Breast epithelium (tissue), 4 donors: Measurements from ENCODE around the gene CAPN1. TPM values are rescaled to one million over a fixed set of nuclear protein-coding genes. Genes with fewer than 3 reads are reported as not detected.

ENCODE experiments used
- DNase-seq, 2 donors: peaks; one replicate each; pipeline ENCODE4 v3.0.0-alpha.2; 2019; ENCODE audit warnings: low spot score in 2 of 2
- H3K27ac ChIP-seq, 2 donors: fragments of 200-600 bp; sonication (generic) in 1 of 2; one replicate each; pipeline ENCODE4 v1.5.1; 2016 to 2019; ENCODE audit warnings: mild to moderate bottlenecking in 1 of 2
- H3K27me3 ChIP-seq, 2 donors: fragments of 200-600 bp; sonication (generic) in 1 of 2; one replicate each; pipeline versions ENCODE4 v1.5.1 to v1.6.0; 2017 to 2019; ENCODE audit warnings: control low read depth in 1 of 2, mild to moderate bottlenecking in 1 of 2
- H3K36me3 ChIP-seq: fragments of 200-600 bp; one replicate; pipeline ENCODE4 v1.5.1; 2019
- H3K4me1 ChIP-seq, 2 donors: fragments of 200-600 bp; sonication (generic); one replicate each; pipeline ENCODE4 v1.5.1; 2016 to 2019; ENCODE audit warnings: control low read depth in 1 of 2
- H3K4me3 ChIP-seq, 3 donors: fragments of 200-600 bp; sonication (generic); 1 replicate in 2 of 3; 2 replicates in 1 of 3; pipeline ENCODE4 v1.5.1; 2016 to 2019; ENCODE audit warnings: mild to moderate bottlenecking in 3 of 3, moderate library complexity in 2 of 3
- H3K9me3 ChIP-seq, 2 donors: fragments of 200-600 bp; sonication (generic) in 1 of 2; one replicate each; pipeline ENCODE4 v1.5.1; 2016 to 2019; ENCODE audit warnings: control low read depth in 1 of 2
- CTCF ChIP-seq, 3 donors: fragments of 450-650 bp; IDR thresholded peaks; one replicate each; pipeline ENCODE4 v1.5.1; 2016 to 2017; ENCODE audit warnings: antibody characterized with exemption in 3 of 3, mild to moderate bottlenecking in 3 of 3, moderate library complexity in 3 of 3
- POLR2A ChIP-seq: fragments of 450-650 bp; IDR thresholded peaks from one replicate; pipeline ENCODE4 v1.6.1; 2016; ENCODE audit warnings: antibody characterized with exemption, mild to moderate bottlenecking, moderate library complexity
- POLR2AphosphoS5 ChIP-seq, 3 donors: sonication (generic); formaldehyde crosslinking; IDR thresholded peaks; one replicate each; pipeline ENCODE4 v1.6.1; 2017; ENCODE audit warnings: antibody characterized with exemption in 3 of 3
- intact Hi-C: fragments of 100-400 bp; cut with DNase I; formaldehyde crosslinking; loops from one replicate; pipeline ENCODE4 v1.15.1; 2023; ENCODE audit warnings: low total_unique reads
- total RNA-seq, 3 donors: library from RNA; depleted of rRNA; stranded (reverse); fragments of >200 nt; gene quantifications; one replicate each; pipeline ENCODE4 v1.1.0, GENCODE V29; 2016

Gene CAPN1
- total RNA-seq, 3 donors from 2014 or later = 112 to 167 (median 140) TPM

GRCh38 chr11:65217441-65218423 lies 36.0 kb downstream of the CAPN1 start:
- H3K9me3 ChIP-seq = no peaks in the 10 kb centered on the region
- DNase-seq = no peak
- no peak for TF ChIP-seq POLR2A
- TF ChIP-seq POLR2AphosphoS5 (IDR thresholded peaks at IDR 0.05) = no peak
- TF ChIP-seq CTCF (IDR thresholded peaks at IDR 0.05) = no peak

DNA sequence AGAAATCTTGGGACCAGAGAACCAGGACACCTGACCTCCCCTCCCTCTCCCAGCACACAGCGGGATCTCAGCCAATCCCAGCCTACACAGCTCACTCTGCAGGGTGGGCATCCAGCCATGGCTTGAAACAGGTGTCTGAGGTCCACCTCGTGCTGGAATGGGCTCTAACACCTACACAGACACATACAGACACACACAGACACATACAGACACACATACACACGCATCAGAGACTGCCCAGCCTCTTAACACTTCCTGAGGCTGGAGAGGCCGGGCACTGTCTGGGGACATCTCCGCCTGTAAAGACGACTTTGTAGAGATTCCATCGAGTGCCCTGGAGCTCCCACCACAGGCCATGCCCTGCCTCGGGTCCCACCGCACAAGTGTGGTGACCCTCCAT lies 36.7 kb downstream of the CAPN1 start:
- Histone ChIP-seq H3K4me3 (no peak overlapping the region), H3K9me3 (no peaks in the 10 kb centered on the region), H3K27ac (peak overlapping the region in 1 of 2 donors; percentile 19), H3K36me3 (no peaks in the 10 kb centered on the region), H3K4me1 (no peaks in the 10 kb centered on the region), H3K27me3 (no peaks in the 10 kb centered on the region)
- intact Hi-C loops = no loop called here
- no peak for DNase-seq
- no peak for TF ChIP-seq POLR2A
- TF ChIP-seq CTCF (IDR thresholded peaks at IDR 0.05) = no peak
- TF ChIP-seq POLR2AphosphoS5 (IDR thresholded peaks at IDR 0.05) = no peak

More at GRCh38 chr11:65217441-65218423, 36.0 kb downstream of the CAPN1 start:
- Histone ChIP-seq H3K27ac (no peak overlapping the region), H3K4me3 (no peak overlapping the region), H3K27me3 (no peaks in the 10 kb centered on the region), H3K4me1 (no peaks in the 10 kb centered on the region), H3K36me3 (no peaks in the 10 kb centered on the region)
- intact Hi-C loops = no loop called here

DNA sequence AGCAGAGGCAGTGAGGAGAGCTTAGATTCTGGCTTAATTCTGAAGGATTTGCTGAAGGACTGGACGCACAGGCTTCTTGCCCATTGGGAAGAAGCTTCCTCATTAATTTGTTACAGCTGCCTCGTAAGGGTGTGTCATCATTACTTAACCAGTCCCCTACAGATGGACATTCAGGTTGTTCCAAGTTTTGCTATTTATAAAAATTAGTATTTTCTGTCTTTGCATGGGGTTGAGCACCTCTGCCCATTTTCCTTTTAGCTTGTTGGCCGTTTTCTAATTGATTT lies 38.1 kb downstream of the CAPN1 start:
- no peak overlapping the region for H3K4me3 ChIP-seq
- no peaks in the 10 kb centered on the region for H3K27me3 ChIP-seq
- H3K9me3 ChIP-seq = no peaks in the 10 kb centered on the region
- no peak for TF ChIP-seq POLR2A
- no peak for TF ChIP-seq CTCF (IDR thresholded peaks at IDR 0.05)
- no peak for TF ChIP-seq POLR2AphosphoS5 (IDR thresholded peaks at IDR 0.05)
- H3K36me3 ChIP-seq = no peaks in the 10 kb centered on the region
- H3K4me1 ChIP-seq = peaks cover 0 to 3% of the 10 kb centered on the region in 2 donors
- H3K27ac ChIP-seq = peak overlapping the region in 1 of 2 donors; percentile 52
- no peak for DNase-seq
- intact Hi-C loops = no loop called here

GRCh38 chr11:65221026-65221425 lies 39.3 kb downstream of the CAPN1 start:
- TF ChIP-seq CTCF (IDR thresholded peaks at IDR 0.05) (no peak), POLR2AphosphoS5 (IDR thresholded peaks at IDR 0.05) (no peak), POLR2A (no peak)
- no peaks in the 10 kb centered on the region for H3K36me3 ChIP-seq
- no peaks in the 10 kb centered on the region for H3K27me3 ChIP-seq
- H3K4me3 ChIP-seq = no peak overlapping the region
- DNase-seq = no peak
- no peak overlapping the region for H3K27ac ChIP-seq
- peaks cover 0 to 8% of the 10 kb centered on the region in 2 donors for H3K4me1 ChIP-seq
- intact Hi-C loops = no loop called here
- H3K9me3 ChIP-seq = no peaks in the 10 kb centered on the region

- Histone ChIP-seq H3K27me3 (no peaks in the 10 kb centered on the region), H3K27ac (no peak overlapping the region), H3K4me3 (no peak overlapping the region), H3K36me3 (no peaks in the 10 kb centered on the region), H3K4me1 (peaks cover 0 to 8% of the 10 kb centered on the region in 2 donors), H3K9me3 (no peaks in the 10 kb centered on the region)
- intact Hi-C loops = no loop called here
- no peak for DNase-seq
- TF ChIP-seq POLR2A (no peak), POLR2AphosphoS5 (IDR thresholded peaks at IDR 0.05) (no peak), CTCF (IDR thresholded peaks at IDR 0.05) (no peak)
Observed at GRCh38 chr11:65223011-65223410, 41.3 kb downstream of the CAPN1 start.
